H1 (cell line): ENCODE results near the gene MKI67. TPM values are rescaled to one million over a fixed set of nuclear protein-coding genes. Genes with fewer than 3 reads are reported as not detected.

ENCODE experiments used
- CBX5 ChIP-seq: fragments of 300-800, 300-1000 bp; sonication (generic); IDR thresholded peaks from 2 replicates; pipeline ENCODE4 v1.7.1; 2016; ENCODE audit warnings: antibody characterized with exemption, low read length, low read depth
- KDM5A ChIP-seq: fragments of 200-600 bp; IDR thresholded peaks from 2 replicates; pipeline ENCODE4 v1.7.1; 2012; ENCODE audit warnings: mild to moderate bottlenecking, low read length, inconsistent platforms, mixed read lengths
- MAFK ChIP-seq: IDR thresholded peaks from 2 replicates; pipeline ENCODE4 v1.6.1; 2012; ENCODE audit warnings: low read depth, mild to moderate bottlenecking, improper control_type of control experiment, low read length
- RFX5 ChIP-seq: IDR thresholded peaks from 2 replicates; pipeline ENCODE4 v1.6.1; 2011; ENCODE audit warnings: low read depth, low read length, improper control_type of control experiment, borderline replicate concordance
- RXRA ChIP-seq: IDR thresholded peaks from 2 replicates; pipeline ENCODE4 v1.6.1; 2011; ENCODE audit warnings: low read depth, mild to moderate bottlenecking, low read length, moderate library complexity; ENCODE audit not compliant: insufficient read depth
- SIN3A ChIP-seq, 2 experiments: IDR thresholded peaks in 1 of 2; conservative IDR thresholded peaks in 1 of 2; 2 replicates each; pipeline ENCODE4 v1.6.1; 2011 to 2012; ENCODE audit warnings: low read length in 2 of 2, improper control_type of control experiment in 1 of 2, low read depth in 1 of 2, mild to moderate bottlenecking in 1 of 2
- SP4 ChIP-seq: IDR thresholded peaks from 2 replicates; pipeline ENCODE4 v1.6.1; 2012; ENCODE audit warnings: low read length, inconsistent platforms
- polyA plus RNA-seq, 7 experiments: library from polyadenylated mRNA; depleted of rRNA in 3 of 7; stranded (reverse) in 5 of 7; unstranded in 2 of 7; fragments of >200 nt in 5 of 7; fragments of 200-250 nt in 2 of 7; gene quantifications; 1 replicate in 5 of 7; 2 replicates in 1 of 7; 4 replicates in 1 of 7; pipeline versions ENCODE4 v1.2.1 to v1.2.3, GENCODE V29; 2011 to 2013; ENCODE audit warnings: missing spikeins in 2 of 7, mixed read lengths in 2 of 7
- total RNA-seq: library from RNA; stranded (reverse); fragmentation: NEBNext Ultra II Directional; extraction: Animal tissue kit (Norgen Biotek cat#: 25700); gene quantifications from 2 replicates; pipeline ENCODE4 v1.2.1, GENCODE V29; 2021

Gene MKI67
- total and polyA plus RNA-seq, 2 of the 8 experiments (the other 6 are each of a cell fraction or from before 2014, with no cell fraction given): 15.8 to 85.1 TPM

- TF ChIP-seq CBX5 (no peak), KDM5A (no peak), RFX5 (no peak), RXRA (no peak), SP4 (no peak), SIN3A (conservative IDR thresholded peaks at IDR 0.05 in 1 of 2, IDR thresholded peaks at IDR 0.05 in 1 of 2; ENCODE audit: low read depth in 1 of 2, low read length in 2 of 2) (no peak), MAFK (no peak)
These were observed 24.8 kb upstream of the MKI67 start (continued) for GRCh38 chr10:128151031-128151430.
